HCT116 (cell line): ENCODE measurements around the gene PAPPA2. TPM values are rescaled to one million over a fixed set of nuclear protein-coding genes. Genes with fewer than 3 reads are reported as not detected.

Experiments
- ATAC-seq: fragments of 200-7000 bp; cut with Tn5 transposase; 2 replicates; pipeline ENCODE4 v1.9.1; 2020; ENCODE audit warnings: mild to moderate bottlenecking, moderate library complexity
- BruUV-seq: library from RNA; stranded (reverse); fragments of 400-500 nt; replicated peaks from 2 replicates; lab custom pipeline; 2021; lab: Mats Ljungman, UMichigan
- CTCF ChIA-PET: fragments of 300-600 bp; sonication (Branson Sonifier 250); formaldehyde crosslinking; loops from one replicate; lab custom pipeline; 2021; ENCODE audit warnings: antibody characterized with exemption; lab: Charles Lee
- POLR2A ChIA-PET: fragments of 300-600, 350-600 bp; sonication (Branson Sonifier 250); formaldehyde crosslinking; loops from one replicate; lab custom pipeline; 2021; ENCODE audit warnings: antibody characterized with exemption; lab: Charles Lee
- RAD21 ChIA-PET, 2 experiments: fragments of 300-600 bp; sonication (Branson Sonifier 250); formaldehyde crosslinking; loops; one replicate each; lab custom pipeline; 2023; ENCODE audit warnings: low total read pairs in 2 of 2; ENCODE audit not compliant: uncharacterized antibody in 2 of 2, unreplicated experiment in 2 of 2, low non-redundant PET in 1 of 2; lab: Charles Lee
- DNase-seq: peaks from one replicate; pipeline ENCODE4 v3.0.0-alpha.2; 2010; ENCODE audit warnings: low read depth, low spot score
- H2AFZ ChIP-seq: fragments of 200-600 bp; shearing (Covaris generic), sonication (generic); 2 replicates; pipeline ENCODE4 v1.6.1; 2017; ENCODE audit warnings: low read depth, mixed run types, mixed read lengths, antibody characterized with exemption, low read length; ENCODE audit not compliant: poor library complexity, severe bottlenecking
- H3K27ac ChIP-seq: 2 replicates; pipeline ENCODE4 v1.5.1; 2012; ENCODE audit warnings: low read depth, low read length
- H3K27me3 ChIP-seq: fragments of 200-600 bp; sonication (generic); 2 replicates; pipeline ENCODE4 v1.6.1; 2016; ENCODE audit warnings: mixed run types, low read length, mixed read lengths; ENCODE audit not compliant: insufficient read depth
- H3K36me3 ChIP-seq, 2 experiments: fragments of 200-500 bp in 1 of 2; fragments of 200-600 bp in 1 of 2; sonication (Bioruptor generic) in 1 of 2; sonication (generic) in 1 of 2; 2 replicates each; pipeline versions ENCODE4 v1.5.1 to v1.6.1; 2014 to 2016; ENCODE audit warnings: low read length in 2 of 2, inconsistent platforms in 1 of 2, mixed read lengths in 1 of 2, mixed run types in 1 of 2; ENCODE audit not compliant: insufficient read depth in 2 of 2, control insufficient read depth in 1 of 2
- H3K4me1 ChIP-seq, 2 experiments: fragments of 200-600 bp in 1 of 2; sonication (generic) in 1 of 2; 2 replicates each; pipeline versions ENCODE4 v1.5.1 to v1.6.1; 2012 to 2017; ENCODE audit warnings: low read length in 2 of 2, inconsistent platforms in 1 of 2, mild to moderate bottlenecking in 1 of 2, mixed read lengths in 1 of 2, mixed run types in 1 of 2, moderate library complexity in 1 of 2; ENCODE audit not compliant: insufficient read depth in 2 of 2, control insufficient read depth in 1 of 2
- H3K4me2 ChIP-seq: fragments of 200-600 bp; sonication (generic); 2 replicates; pipeline ENCODE4 v1.6.1; 2017; ENCODE audit warnings: mixed run types, low read length, mixed read lengths
- H3K4me3 ChIP-seq, 2 experiments: fragments of 200-600 bp in 1 of 2; sonication (generic) in 1 of 2; replicated peaks in 1 of 2; 2 replicates each; pipeline ENCODE4 v1.5.1; 2011 to 2016; ENCODE audit warnings: low read length in 2 of 2, control low read depth in 1 of 2, low read depth in 1 of 2, mild to moderate bottlenecking in 1 of 2, mixed read lengths in 1 of 2, mixed run types in 1 of 2
- H3K79me2 ChIP-seq: fragments of 200-600 bp; sonication (generic); 2 replicates; pipeline ENCODE4 v1.6.1; 2017; ENCODE audit warnings: mild to moderate bottlenecking, mixed run types, low read length, moderate library complexity, mixed read lengths; ENCODE audit not compliant: insufficient read depth
- H3K9ac ChIP-seq: fragments of 200-600 bp; sonication (generic); 2 replicates; pipeline ENCODE4 v1.6.1; 2016; ENCODE audit warnings: low read length, mixed read lengths
- H3K9me2 ChIP-seq: fragments of 200-600 bp; sonication (generic), shearing (Covaris generic); 2 replicates; pipeline ENCODE4 v1.6.1; 2017; ENCODE audit warnings: mixed run types, mild to moderate bottlenecking, moderate library complexity; ENCODE audit not compliant: insufficient read depth
- H3K9me3 ChIP-seq, 2 experiments: fragments of 200-500 bp in 1 of 2; fragments of 200-600 bp in 1 of 2; sonication (Bioruptor generic) in 1 of 2; sonication (generic) in 1 of 2; 2 replicates each; pipeline ENCODE4 v1.6.1; 2014 to 2017; ENCODE audit warnings: low read length in 2 of 2, mixed read lengths in 2 of 2, inconsistent platforms in 1 of 2, low read depth in 1 of 2, mild to moderate bottlenecking in 1 of 2, mixed run types in 1 of 2, moderate library complexity in 1 of 2; ENCODE audit not compliant: control insufficient read depth in 1 of 2, insufficient read depth in 1 of 2
- H4K20me1 ChIP-seq: fragments of 200-600 bp; sonication (generic), shearing (Covaris generic); 2 replicates; pipeline ENCODE4 v1.6.1; 2017; ENCODE audit warnings: mixed run types, mild to moderate bottlenecking, moderate library complexity; ENCODE audit not compliant: insufficient read depth
- EZH2 ChIP-seq: fragments of 200-600 bp; sonication (generic); IDR thresholded peaks from 2 replicates; pipeline ENCODE4 v1.6.1; 2017; ENCODE audit warnings: antibody characterized with exemption, mixed run types
- FOSL1 ChIP-seq: IDR thresholded peaks from 2 replicates; pipeline ENCODE4 v1.6.1; 2012; ENCODE audit warnings: low read depth
- SIN3A ChIP-seq: IDR thresholded peaks from 2 replicates; pipeline ENCODE4 v1.6.1; 2012; ENCODE audit warnings: low read depth
- SRF ChIP-seq: IDR thresholded peaks from 2 replicates; pipeline ENCODE4 v1.6.1; 2012; ENCODE audit warnings: low read depth
- TCF7L2 ChIP-seq: IDR thresholded peaks from 2 replicates; pipeline ENCODE4 v1.7.0; 2011; ENCODE audit warnings: borderline replicate concordance, inconsistent platforms; ENCODE audit not compliant: insufficient read depth, insufficient read length; ENCODE audit errors: extremely low read depth
- YY1 ChIP-seq: IDR thresholded peaks from 2 replicates; pipeline ENCODE4 v1.6.1; 2011; ENCODE audit warnings: low read length, low read depth, moderate library complexity, mild to moderate bottlenecking; ENCODE audit not compliant: insufficient replicate concordance; ENCODE audit errors: extremely low read depth
- intact Hi-C: fragments of 100-400 bp; cut with micrococcal nuclease; formaldehyde crosslinking; loops from 2 replicates; pipeline ENCODE4 v1.10.0; 2022
- total RNA-seq: library from RNA; stranded (reverse); gene quantifications from one replicate; pipeline ENCODE4 v1.2.1, GENCODE V29; 2021; ENCODE audit not compliant: unreplicated experiment
- TF ChIP-seq, protein P1 (sequence below): IDR thresholded peaks from 2 replicates; pipeline ENCODE4 v1.6.1; 2012
- TF ChIP-seq, protein P2 (sequence below): IDR thresholded peaks from 2 replicates; pipeline ENCODE4 v1.6.1; 2012

The PAPPA2 gene
- total RNA-seq, 1 experiment from 2014 or later = not detected

DNA sequence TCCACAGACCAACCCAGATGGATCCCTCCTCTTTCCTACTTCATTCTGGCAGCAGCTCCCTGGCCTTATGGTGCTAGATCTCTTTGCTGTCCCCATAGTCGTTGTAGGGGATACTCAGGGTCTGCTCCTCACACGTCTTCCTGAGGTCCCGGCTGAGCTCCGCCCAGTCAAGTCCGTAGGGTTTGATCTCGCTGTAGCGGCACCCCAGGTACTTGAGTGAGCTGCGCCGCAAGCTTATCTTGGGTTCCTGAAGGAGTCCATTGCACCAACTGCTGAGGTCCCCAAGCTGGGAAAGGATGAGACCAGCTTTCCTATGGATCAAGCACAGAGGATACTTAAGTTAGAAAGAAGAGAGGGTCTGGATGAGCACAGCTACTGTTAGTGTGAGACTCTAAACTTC lies 401.2 kb downstream of the PAPPA2 start:
- ChIA-PET RAD21 (interaction anchor here in 1 of 2 experiments (0.6 kb wide), 1 partner anchor 15 kb away, joined by 3 read pairs; no protein-coding TSS in a partner anchor), POLR2A (no interaction called here), CTCF (no interaction called here)
- intact Hi-C loops = no loop called here
- Histone ChIP-seq H3K4me3 (no peak overlapping the region), H3K4me2 (no peak overlapping the region), H3K27me3 (no peaks in the 10 kb centered on the region), H4K20me1 (no peaks in the 10 kb centered on the region), H3K79me2 (no peaks in the 10 kb centered on the region), H3K4me1 (no peaks in the 10 kb centered on the region), H3K9ac (no peak overlapping the region), H3K9me2 (no peaks in the 10 kb centered on the region), H2AFZ (no peak overlapping the region), H3K27ac (no peak overlapping the region), H3K36me3 (no peaks in the 10 kb centered on the region), H3K9me3 (no peaks in the 10 kb centered on the region)
- BruUV-seq = no TSS peak
- ATAC-seq (no peak), DNase-seq (no peak)
- no peak for TF ChIP-seq FOSL1
- TF ChIP-seq, protein P1, sequence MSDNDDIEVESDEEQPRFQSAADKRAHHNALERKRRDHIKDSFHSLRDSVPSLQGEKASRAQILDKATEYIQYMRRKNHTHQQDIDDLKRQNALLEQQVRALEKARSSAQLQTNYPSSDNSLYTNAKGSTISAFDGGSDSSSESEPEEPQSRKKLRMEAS = no peak
- TF ChIP-seq SIN3A = no peak
- TF ChIP-seq, protein P2, sequence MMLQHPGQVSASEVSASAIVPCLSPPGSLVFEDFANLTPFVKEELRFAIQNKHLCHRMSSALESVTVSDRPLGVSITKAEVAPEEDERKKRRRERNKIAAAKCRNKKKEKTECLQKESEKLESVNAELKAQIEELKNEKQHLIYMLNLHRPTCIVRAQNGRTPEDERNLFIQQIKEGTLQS = no peak
- TF ChIP-seq EZH2 = no peak
- no peak for TF ChIP-seq SRF
- no peak for TF ChIP-seq YY1

DNA sequence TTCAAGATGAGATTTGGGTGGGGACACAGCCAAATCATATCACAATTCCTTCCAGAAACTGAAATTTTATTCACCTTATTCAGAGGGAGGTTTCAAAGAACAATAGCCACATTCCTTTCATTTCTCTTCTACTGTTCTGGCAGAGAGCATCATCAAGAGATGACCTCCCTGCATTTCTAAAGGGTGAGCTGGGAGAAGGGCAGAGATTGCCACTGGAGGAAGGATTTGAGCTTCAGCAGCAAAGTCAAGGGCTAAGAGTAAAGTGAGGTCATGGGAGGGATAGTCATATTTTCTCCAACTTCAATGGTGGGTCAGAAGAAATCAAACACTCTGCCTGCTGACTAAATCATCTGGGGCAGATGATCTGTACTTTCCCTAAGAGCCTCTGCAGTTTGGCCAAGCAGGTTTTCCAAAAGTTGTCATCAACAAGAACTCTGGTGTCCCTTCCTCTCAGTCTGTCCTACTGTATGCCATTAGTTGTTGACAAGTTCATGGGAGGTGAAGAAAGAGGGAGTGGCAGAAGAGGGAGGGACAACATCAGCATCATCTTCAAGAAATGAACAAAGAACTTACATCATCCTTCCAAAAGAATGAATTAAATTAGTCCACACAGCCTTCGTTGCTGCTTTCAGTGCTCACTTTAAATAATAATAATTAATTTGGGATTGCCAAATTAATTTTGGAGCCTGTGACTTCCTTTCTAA lies 403.2 kb downstream of the PAPPA2 start:
- Histone ChIP-seq H3K36me3 (no peaks in the 10 kb centered on the region), H3K79me2 (no peaks in the 10 kb centered on the region), H3K9me3 (no peaks in the 10 kb centered on the region), H3K4me3 (no peak overlapping the region), H3K4me1 (no peaks in the 10 kb centered on the region), H4K20me1 (no peaks in the 10 kb centered on the region), H3K9ac (no peak overlapping the region), H3K4me2 (no peak overlapping the region), H2AFZ (no peak overlapping the region), H3K27me3 (peaks cover 3% of the 10 kb centered on the region; the same call in 1 of the 2 replicates), H3K9me2 (no peaks in the 10 kb centered on the region), H3K27ac (no peak overlapping the region)
- TF ChIP-seq TCF7L2 (no peak), EZH2 (no peak)
- CTCF ChIA-PET = no interaction called here
- DNase-seq (no peak), ATAC-seq (no peak)
- intact Hi-C loops = no loop called here
- no TSS peak for BruUV-seq
- POLR2A ChIA-PET = no interaction called here
- RAD21 ChIA-PET = no interaction called here
